GM12892 (cell line): ENCODE results near the gene USP46.
A peak's percentile ranks its signal among the peaks of the same experiment; 100 is the strongest.

Source experiments
- DNase-seq: peaks from one replicate; pipeline ENCODE4 v3.0.0; 2011; ENCODE audit not compliant: insufficient read length
- FAIRE-seq: peaks from 2 replicates; lab custom pipeline; 2011; peaks lifted over from hg19 to GRCh38; lab: Jason Lieb, UNC
- POLR2A ChIP-seq: IDR thresholded peaks from 2 replicates; pipeline ENCODE4 v1.6.1; 2011; ENCODE audit warnings: low read depth, low read length, control low read depth
- POLR2AphosphoS5 ChIP-seq: IDR thresholded peaks from 2 replicates; pipeline ENCODE4 v1.6.1; 2011; ENCODE audit warnings: low read depth, low read length, control low read depth
- TAF1 ChIP-seq: IDR thresholded peaks from 2 replicates; pipeline ENCODE4 v1.6.1; 2011; ENCODE audit warnings: low read depth, mild to moderate bottlenecking, control low read depth, low read length, borderline replicate concordance

Gene USP46

GRCh38 chr4:52579602-52580272, 79.4 kb downstream of the USP46 start:
- DNase-seq (no peak), FAIRE-seq (no peak)
- TF ChIP-seq POLR2AphosphoS5 (no peak), TAF1 (no peak), POLR2A (no peak)

GRCh38 chr4:52578951-52579350, 80.2 kb downstream of the USP46 start:
- DNase-seq (no peak), FAIRE-seq (peak; percentile 27)
- TF ChIP-seq POLR2A: no peak
- TF ChIP-seq TAF1: no peak
- no peak for TF ChIP-seq POLR2AphosphoS5

DNA sequence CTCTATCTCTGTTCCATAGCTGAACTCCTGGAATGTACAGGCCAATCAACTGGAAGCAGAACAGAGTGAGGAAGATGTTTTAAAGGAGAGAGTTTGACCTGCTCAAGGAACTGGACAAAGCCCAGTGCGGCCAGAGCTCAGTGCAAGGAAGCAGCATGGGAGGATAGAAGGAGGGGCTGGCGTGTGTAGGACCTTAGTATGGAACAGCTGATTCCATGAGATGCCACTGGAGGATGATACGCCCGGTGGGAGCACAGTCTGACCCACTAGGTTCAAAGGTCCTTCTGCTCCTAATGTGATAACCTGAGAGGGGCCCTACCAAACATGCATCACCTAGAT, 81.5 kb downstream of the USP46 start:
- no peak for DNase-seq
- TF ChIP-seq POLR2A: no peak
- no peak for TF ChIP-seq POLR2AphosphoS5
- no peak for TF ChIP-seq TAF1
- FAIRE-seq: no peak

- no peak for DNase-seq
These were observed 82.0 kb downstream of the USP46 start for GRCh38 chr4:52576961-52577623.

GRCh38 chr4:52576326-52576725, 82.8 kb downstream of the USP46 start:
- TF ChIP-seq TAF1 (no peak), POLR2A (no peak), POLR2AphosphoS5 (no peak)
- DNase-seq (no peak), FAIRE-seq (no peak)

More at GRCh38 chr4:52576961-52577623, 82.0 kb downstream of the USP46 start:
- no peak for TF ChIP-seq POLR2A
- TF ChIP-seq POLR2AphosphoS5: no peak
- TF ChIP-seq TAF1: no peak
- peak; percentile 42 for FAIRE-seq

DNA sequence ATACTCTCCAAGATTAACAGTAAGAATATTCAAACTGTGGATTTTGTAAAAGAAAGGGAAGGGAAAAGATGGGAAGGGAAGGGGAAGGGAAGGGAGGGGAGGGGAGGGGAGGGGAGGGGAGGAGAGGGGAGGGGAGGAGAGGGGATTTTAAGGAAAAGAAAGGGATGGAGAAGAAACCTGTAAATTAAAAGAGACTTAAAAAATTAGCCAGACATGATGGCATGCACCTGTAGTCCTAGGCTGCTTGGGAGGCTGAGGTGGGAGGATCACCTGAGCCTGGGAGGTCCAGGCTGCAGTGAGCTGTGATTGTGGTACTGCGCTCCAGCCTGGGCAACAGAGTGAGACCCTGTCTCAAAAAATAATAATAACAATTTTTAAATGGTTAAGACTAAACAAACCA, 83.7 kb downstream of the USP46 start:
- no peak for FAIRE-seq
- TF ChIP-seq TAF1 (no peak), POLR2A (no peak), POLR2AphosphoS5 (no peak)
- no peak for DNase-seq

DNA sequence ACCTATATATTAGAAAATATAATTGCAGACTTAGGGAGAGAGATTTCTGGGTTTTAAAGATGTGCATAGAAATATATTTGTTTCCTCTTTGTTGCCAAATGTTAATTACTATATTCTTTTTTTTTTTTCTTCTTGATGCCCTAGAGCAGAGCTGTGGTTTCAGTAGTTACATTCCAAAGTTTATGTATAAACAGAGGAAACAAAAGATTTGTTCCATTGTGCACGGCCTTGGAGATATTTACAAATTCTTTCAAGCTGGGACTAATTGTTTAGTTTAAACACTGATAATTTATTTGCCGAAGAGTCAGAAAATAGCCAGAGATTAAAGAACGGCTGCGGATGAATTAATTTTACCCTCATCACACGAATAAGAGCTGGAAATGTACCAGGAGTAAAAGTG, 85.1 kb downstream of the USP46 start:
- DNase-seq: no peak
- no peak for TF ChIP-seq POLR2A
- no peak for FAIRE-seq

- no peak for TF ChIP-seq POLR2A
- TF ChIP-seq TAF1: no peak
- no peak for TF ChIP-seq POLR2AphosphoS5
- DNase-seq (no peak), FAIRE-seq (no peak)
These were observed 85.5 kb downstream of the USP46 start for GRCh38 chr4:52573551-52573950.

GRCh38 chr4:52572936-52573485, 86.1 kb downstream of the USP46 start:
- DNase-seq: no peak
- no peak for FAIRE-seq
- no peak for TF ChIP-seq POLR2A
- TF ChIP-seq POLR2AphosphoS5: no peak
- TF ChIP-seq TAF1: no peak

- TF ChIP-seq POLR2A: no peak
- TF ChIP-seq POLR2AphosphoS5: no peak
- TF ChIP-seq TAF1: no peak
- DNase-seq: no peak
- FAIRE-seq: no peak
These were observed 90.8 kb downstream of the USP46 start for GRCh38 chr4:52568351-52568750.

GRCh38 chr4:52566136-52567031, 92.7 kb downstream of the USP46 start:
- FAIRE-seq: no peak
- TF ChIP-seq TAF1: no peak
- no peak for TF ChIP-seq POLR2A
- TF ChIP-seq POLR2AphosphoS5: no peak
- no peak for DNase-seq
